Ramos (cell line): ENCODE data around the gene ACKR2.
"Not testable (repeated sequence)": the region's sequence is repeated elsewhere in the genome, so short reads cannot be mapped to it uniquely, and the experiment has no call there.

Experiments used
- in situ Hi-C: fragments of 300-500 bp; cut with MboI; formaldehyde crosslinking; loops from one replicate; pipeline ENCODE4 v1.14.3; 2022; ENCODE audit warnings: low sequenced_read_pairs; ENCODE audit not compliant: unreplicated experiment

ACKR2 gene

GRCh38 chr3:42801048-42801620, 8.1 kb upstream of the ACKR2 start:
- in situ Hi-C loops, result no loop called here

DNA sequence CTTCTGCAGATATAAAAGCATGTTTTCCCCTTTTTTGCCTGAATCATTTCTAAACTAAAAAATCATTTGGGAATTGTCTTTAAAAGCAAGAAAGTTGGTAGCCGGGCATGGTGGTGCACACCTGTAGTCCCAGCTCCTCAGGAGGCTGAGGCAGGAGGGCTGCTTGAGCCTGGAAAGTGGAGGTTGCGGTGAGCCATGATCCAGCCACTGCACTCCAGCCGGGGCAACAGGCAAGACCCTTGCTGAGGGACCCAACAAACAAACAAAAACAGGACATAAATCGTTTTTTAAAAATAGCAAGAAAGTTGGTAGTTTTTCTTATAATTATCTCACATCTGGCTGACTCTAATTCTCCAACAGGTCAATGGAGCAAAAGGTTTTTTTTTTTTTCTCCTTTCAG, 7.5 kb upstream of the ACKR2 start:
- in situ Hi-C loops, result no loop called here

DNA sequence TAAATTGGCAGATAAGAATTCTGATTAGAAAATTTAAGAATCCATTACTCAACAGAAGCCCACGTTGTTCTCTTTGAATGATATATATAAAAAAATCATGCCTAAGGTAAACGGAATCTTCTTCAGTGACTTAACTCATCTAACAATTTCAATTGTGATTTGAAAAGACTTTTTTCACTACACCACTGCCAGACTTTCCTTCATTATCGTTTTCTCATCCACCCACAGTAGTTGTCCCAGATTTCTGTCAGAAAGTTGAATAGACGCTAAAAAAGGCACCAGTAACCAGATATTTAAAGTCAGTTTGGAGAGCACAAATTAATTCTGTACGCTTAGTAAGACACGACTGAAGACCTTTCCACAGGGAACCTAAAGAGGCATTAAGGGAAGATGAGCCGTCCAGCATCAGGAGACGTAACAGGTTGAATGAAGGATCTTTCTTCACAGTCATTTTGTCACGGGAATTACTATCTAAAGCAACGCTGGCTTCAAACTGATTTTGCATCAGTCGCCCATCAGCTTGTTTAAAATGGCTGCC, 6.3 kb upstream of the ACKR2 start:
- in situ Hi-C loops, result no loop called here

GRCh38 chr3:42803414-42804105, 5.7 kb upstream of the ACKR2 start:
- in situ Hi-C loops, result no loop called here

- in situ Hi-C loops, result no loop called here
Observed at GRCh38 chr3:42804106-42804830, 5.0 kb upstream of the ACKR2 start, which contains the start of gene HIGD1A. Gene HIGD1A (minus strand): TSS chr3:42804490. CDS start chr3:42794253, 10,237 bp downstream.

GRCh38 chr3:42804831-42805132, 4.5 kb upstream of the ACKR2 start:
- in situ Hi-C loops, result no loop called here

GRCh38 chr3:42805141-42805821, 4.0 kb upstream of the ACKR2 start:
- in situ Hi-C loops, result no loop called here

DNA sequence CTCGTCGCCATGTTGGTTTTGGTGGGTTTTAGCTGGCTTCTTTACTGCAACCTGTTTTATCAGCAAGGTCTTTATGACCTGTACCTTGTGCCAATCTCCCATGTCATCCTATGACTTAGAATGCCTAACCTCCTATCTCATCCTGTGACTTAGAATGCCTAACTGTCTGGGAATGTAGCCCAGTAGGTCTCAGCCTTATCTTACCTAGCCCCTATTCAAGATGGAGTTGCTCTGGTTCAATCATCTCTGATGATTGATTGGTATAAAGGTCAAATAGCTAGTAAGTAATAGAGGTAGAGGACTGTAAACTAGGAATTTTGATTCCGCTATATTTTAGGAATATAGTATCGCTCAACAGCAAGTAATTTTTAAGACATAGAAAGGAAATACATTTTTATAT, 1.3 kb upstream of the ACKR2 start:
- in situ Hi-C loops, result no loop called here

- in situ Hi-C loops, result not testable (repeated sequence)
Observed at GRCh38 chr3:42810706-42811105, 1.5 kb downstream of the ACKR2 start.

- in situ Hi-C loops, result not testable (repeated sequence)
Observed at GRCh38 chr3:42811118-42811883, 2.1 kb downstream of the ACKR2 start.

DNA sequence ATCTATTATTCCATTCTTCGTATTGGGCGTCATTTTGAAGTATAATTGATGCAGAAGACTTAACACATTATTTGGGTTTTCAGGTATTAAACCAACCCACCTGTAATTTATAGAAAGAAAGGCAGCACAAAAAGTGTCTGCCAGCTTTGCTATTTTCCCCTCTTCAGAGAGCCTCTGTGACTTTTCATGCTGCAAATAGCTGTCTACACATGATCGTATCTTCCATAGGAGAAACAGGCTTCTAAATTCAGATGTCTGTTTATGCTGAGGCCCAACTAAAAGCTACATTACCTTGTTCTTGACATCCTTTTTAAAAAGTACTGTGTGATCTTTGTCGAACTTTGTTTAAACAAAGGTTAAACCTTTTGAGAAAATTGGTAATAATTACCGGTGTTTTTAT, 5.0 kb downstream of the ACKR2 start:
- in situ Hi-C loops, result no loop called here

GRCh38 chr3:42814914-42815507, 5.8 kb downstream of the ACKR2 start:
- in situ Hi-C loops, result no loop called here

GRCh38 chr3:42815826-42816225, 6.6 kb downstream of the ACKR2 start:
- in situ Hi-C loops, result no loop called here

DNA sequence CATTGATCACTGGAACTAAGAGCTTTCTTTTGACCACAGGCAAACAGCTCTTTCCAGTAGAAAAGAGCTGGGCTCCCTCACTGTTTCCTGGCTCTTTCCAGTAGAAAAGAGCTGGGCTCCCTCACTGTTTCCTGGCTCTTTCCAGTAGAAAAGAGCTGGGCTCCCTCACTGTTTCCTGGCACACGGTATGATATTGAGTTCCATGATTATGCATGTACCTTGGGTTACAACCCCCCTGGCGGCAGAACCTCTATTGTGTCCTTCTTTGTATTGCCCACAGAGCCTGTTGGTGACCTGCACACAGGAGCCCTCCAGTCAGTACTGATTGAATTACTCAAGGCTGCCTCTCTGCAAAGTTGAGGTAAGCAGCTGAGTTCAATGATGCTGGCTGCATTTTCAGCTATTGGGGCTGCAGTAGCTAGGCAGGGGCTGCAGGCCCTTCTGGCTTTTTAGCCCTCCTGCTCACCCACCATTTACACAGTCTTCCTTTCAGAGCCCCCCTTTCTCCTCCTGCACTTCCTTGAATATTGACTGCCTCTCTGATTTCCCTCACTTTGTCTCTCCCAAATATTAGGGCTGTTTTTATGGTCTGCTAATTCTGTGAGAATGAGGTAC, 10.2 kb downstream of the ACKR2 start:
- in situ Hi-C loops, result no loop called here

DNA sequence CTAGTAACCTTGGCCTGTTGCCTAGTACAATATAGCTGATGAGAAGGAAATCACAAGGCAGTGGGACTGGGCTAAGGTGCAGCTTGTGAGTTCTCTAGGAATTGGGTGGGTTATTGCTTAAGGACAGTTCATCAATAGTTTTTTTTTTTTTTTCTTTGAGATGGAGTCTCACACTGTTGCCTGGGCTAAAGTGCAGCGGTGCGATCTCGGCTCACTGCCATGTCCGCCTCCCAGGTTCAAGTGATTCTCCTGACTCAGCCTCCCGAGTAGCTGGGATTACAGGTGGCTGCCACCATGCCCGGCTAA, 11.5 kb downstream of the ACKR2 start:
- in situ Hi-C loops, result no loop called here

DNA sequence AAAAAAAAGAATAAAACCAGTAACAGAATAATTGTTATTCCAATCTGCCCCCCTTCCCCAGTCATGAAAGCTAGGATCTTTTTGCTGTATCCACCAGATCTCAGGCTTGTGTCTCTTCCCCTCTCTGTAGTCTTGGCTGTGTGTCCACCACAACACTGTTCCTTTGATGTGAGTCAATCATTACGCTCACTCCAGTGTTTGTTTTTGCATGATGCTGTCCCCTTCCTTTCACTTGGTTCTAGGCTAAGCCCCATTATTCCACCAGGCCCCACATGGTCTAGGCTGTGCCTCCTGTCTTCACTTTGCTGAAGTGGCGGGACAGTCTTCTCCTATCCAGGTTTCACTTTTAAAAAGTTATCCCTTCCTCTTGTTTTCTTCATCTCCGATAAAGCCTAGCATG, 13.6 kb downstream of the ACKR2 start:
- in situ Hi-C loops, result no loop called here

- in situ Hi-C loops, result no loop called here
Observed at GRCh38 chr3:42823351-42823750, 14.1 kb downstream of the ACKR2 start.

GRCh38 chr3:42826141-42826540, 16.9 kb downstream of the ACKR2 start:
- in situ Hi-C loops, result no loop called here

- in situ Hi-C loops, result no loop called here
Observed at GRCh38 chr3:42827023-42827422, 17.8 kb downstream of the ACKR2 start.

DNA sequence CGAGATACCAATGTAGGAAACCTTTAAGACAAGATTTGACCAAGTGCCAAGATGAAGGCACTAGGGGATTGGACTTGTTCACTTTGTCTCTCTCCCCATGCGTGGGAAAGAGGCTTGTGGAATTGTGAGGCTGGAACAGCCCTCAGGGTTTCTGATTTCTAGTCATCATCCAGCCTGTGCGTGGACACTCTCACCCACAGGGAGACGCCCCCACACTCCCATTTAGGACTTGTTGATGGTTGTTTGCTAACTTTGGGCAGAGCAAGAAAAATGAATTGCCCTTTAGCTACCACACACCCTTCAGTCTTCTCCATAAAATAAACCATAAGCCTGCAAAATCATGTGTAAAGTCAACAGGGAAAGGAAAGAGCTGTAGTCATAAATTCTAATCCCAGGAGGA, 18.4 kb downstream of the ACKR2 start:
- in situ Hi-C loops, result no loop called here
